Measurements from ENCODE around the gene CD40. TPM values are rescaled to one million over a fixed set of nuclear protein-coding genes. Genes with fewer than 3 reads are reported as not detected.

CD40 gene
- total and polyA plus RNA-seq, 4 donors = 20.4 to 55.0 (median 28.4) TPM

DNA sequence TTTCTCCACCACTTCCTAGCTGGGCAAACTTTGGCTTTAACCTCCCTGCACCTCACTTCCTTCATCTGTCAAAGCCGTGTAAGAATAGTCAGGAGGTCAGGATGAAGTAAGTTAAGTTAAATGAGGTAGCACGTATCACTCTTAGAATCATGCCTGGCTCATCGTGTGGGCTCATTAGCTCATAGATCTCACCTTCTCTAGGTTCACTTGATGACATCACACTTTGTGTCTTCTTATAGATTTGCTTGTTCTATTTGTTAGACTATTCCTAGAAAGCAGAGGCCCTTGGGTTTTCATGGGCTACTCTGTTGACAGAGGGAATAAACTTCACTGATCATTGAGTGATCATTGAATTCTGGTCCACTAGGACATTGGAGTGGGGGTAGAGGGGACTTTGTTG, 16.2 kb upstream of the CD40 start:
- Histone ChIP-seq H3K36me3 (ENCODE audit: control insufficient read depth in 4 of 4, insufficient read depth in 4 of 4, low read length in 4 of 4) (no peaks in the 10 kb centered on the region), H3K27ac (ENCODE audit: low read depth in 1 of 2, low read length in 1 of 2) (no peak overlapping the region), H3K4me1 (ENCODE audit: control insufficient read depth in 5 of 5, insufficient read depth in 5 of 5, low read length in 5 of 5) (no peaks in the 10 kb centered on the region), H3K4me3 (no peak overlapping the region), H3K27me3 (ENCODE audit: control insufficient read depth in 3 of 3, insufficient read depth in 3 of 3, low read length in 2 of 3) (peaks cover 0 to 50% (median 25%) of the 10 kb centered on the region in 3 donors), H3K9ac (ENCODE audit: insufficient read depth in 1 of 2, low read length in 2 of 2) (no peak overlapping the region), H3K9me3 (ENCODE audit: control insufficient read depth in 4 of 4, insufficient read depth in 3 of 4, low read length in 3 of 4) (peaks cover 0 to 5% (median 0%) of the 10 kb centered on the region in 4 donors)
- WGBS, 2 donors = 72 to 77% methylated on average over 3 of the region's 3 CpGs
- TF ChIP-seq, protein P1, sequence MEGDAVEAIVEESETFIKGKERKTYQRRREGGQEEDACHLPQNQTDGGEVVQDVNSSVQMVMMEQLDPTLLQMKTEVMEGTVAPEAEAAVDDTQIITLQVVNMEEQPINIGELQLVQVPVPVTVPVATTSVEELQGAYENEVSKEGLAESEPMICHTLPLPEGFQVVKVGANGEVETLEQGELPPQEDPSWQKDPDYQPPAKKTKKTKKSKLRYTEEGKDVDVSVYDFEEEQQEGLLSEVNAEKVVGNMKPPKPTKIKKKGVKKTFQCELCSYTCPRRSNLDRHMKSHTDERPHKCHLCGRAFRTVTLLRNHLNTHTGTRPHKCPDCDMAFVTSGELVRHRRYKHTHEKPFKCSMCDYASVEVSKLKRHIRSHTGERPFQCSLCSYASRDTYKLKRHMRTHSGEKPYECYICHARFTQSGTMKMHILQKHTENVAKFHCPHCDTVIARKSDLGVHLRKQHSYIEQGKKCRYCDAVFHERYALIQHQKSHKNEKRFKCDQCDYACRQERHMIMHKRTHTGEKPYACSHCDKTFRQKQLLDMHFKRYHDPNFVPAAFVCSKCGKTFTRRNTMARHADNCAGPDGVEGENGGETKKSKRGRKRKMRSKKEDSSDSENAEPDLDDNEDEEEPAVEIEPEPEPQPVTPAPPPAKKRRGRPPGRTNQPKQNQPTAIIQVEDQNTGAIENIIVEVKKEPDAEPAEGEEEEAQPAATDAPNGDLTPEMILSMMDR (IDR thresholded peaks at IDR 0.05; ENCODE audit: control extremely low read depth, extremely low read depth) = no peak
- DNase-seq (no peak), ATAC-seq (ENCODE audit: insufficient read depth, low FRiP score) (no peak)

DNA sequence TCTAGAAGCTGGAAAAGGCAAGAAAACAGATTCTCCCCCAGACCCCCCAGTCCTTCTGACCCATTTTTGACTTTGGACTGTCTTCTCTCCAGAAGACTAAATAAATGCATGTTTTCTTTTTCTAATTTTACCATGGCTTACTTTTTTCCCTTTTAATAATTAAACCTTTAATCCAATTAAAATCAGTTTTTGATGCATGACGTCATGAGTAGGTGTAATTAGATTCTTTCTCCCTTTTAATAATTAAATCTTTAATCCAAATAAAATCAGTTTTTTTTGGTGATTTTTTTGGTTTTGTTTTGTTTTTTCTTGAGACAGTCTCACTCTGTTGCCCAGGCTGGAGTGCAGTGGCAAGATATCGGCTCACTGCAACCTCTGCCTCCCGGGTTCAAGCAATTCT, 15.2 kb upstream of the CD40 start:
- H3K9ac ChIP-seq (ENCODE audit: insufficient read depth in 1 of 2, low read length in 2 of 2) = no peak overlapping the region
- no peaks in the 10 kb centered on the region for H3K4me1 ChIP-seq (ENCODE audit: control insufficient read depth in 5 of 5, insufficient read depth in 5 of 5, low read length in 5 of 5)
- peaks cover 0 to 54% (median 22%) of the 10 kb centered on the region in 3 donors for H3K27me3 ChIP-seq (ENCODE audit: control insufficient read depth in 3 of 3, insufficient read depth in 3 of 3, low read length in 2 of 3)
- H3K9me3 ChIP-seq (ENCODE audit: control insufficient read depth in 4 of 4, insufficient read depth in 3 of 4, low read length in 3 of 4) = peaks cover 0 to 5% (median 0%) of the 10 kb centered on the region in 4 donors
- WGBS, 2 donors = 89 to 90% methylated on average over 3 of the region's 3 CpGs
- no peak overlapping the region for H3K27ac ChIP-seq (ENCODE audit: low read depth in 1 of 2, low read length in 1 of 2)
- DNase-seq = no peak
- ATAC-seq (ENCODE audit: insufficient read depth, low FRiP score) = no peak
- TF ChIP-seq, protein P1 (IDR thresholded peaks at IDR 0.05; ENCODE audit: control extremely low read depth, extremely low read depth) = no peak
- H3K4me3 ChIP-seq = no peak overlapping the region
- no peaks in the 10 kb centered on the region for H3K36me3 ChIP-seq (ENCODE audit: control insufficient read depth in 4 of 4, insufficient read depth in 4 of 4, low read length in 4 of 4)

DNA sequence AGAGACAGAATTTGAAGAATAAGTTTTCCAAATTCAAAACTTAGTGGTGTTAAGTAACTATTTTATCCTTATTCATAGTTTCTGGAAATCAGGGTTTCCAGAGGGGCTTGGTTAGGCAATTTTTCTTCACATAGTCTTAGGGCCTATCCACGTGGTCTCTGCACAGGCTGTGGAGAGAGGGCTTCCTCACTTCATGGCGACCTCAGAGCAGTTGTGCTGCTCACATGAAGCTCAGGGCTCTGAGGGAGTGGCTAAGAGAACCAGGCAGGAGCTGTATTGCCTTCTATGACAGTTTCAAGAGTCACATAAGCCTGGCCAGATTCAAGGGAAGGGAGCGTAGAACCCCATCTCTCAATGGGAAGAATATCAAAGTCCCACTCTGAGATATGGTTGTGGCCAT, 13.9 kb upstream of the CD40 start:
- DNase-seq (no peak), ATAC-seq (ENCODE audit: insufficient read depth, low FRiP score) (no peak)
- Histone ChIP-seq H3K9ac (ENCODE audit: insufficient read depth in 1 of 2, low read length in 2 of 2) (no peak overlapping the region), H3K4me3 (no peak overlapping the region), H3K36me3 (ENCODE audit: control insufficient read depth in 4 of 4, insufficient read depth in 4 of 4, low read length in 4 of 4) (no peaks in the 10 kb centered on the region), H3K27ac (ENCODE audit: low read depth in 1 of 2, low read length in 1 of 2) (no peak overlapping the region), H3K9me3 (ENCODE audit: control insufficient read depth in 4 of 4, insufficient read depth in 3 of 4, low read length in 3 of 4) (peaks cover 0 to 5% (median 0%) of the 10 kb centered on the region in 4 donors), H3K27me3 (ENCODE audit: control insufficient read depth in 3 of 3, insufficient read depth in 3 of 3, low read length in 2 of 3) (peaks cover 0 to 42% (median 16%) of the 10 kb centered on the region in 3 donors), H3K4me1 (ENCODE audit: control insufficient read depth in 5 of 5, insufficient read depth in 5 of 5, low read length in 5 of 5) (no peaks in the 10 kb centered on the region)
- TF ChIP-seq, protein P1 (IDR thresholded peaks at IDR 0.05; ENCODE audit: control extremely low read depth, extremely low read depth) = no peak
- WGBS, 2 donors = 87% methylated on average over 3 of the region's 3 CpGs

DNA sequence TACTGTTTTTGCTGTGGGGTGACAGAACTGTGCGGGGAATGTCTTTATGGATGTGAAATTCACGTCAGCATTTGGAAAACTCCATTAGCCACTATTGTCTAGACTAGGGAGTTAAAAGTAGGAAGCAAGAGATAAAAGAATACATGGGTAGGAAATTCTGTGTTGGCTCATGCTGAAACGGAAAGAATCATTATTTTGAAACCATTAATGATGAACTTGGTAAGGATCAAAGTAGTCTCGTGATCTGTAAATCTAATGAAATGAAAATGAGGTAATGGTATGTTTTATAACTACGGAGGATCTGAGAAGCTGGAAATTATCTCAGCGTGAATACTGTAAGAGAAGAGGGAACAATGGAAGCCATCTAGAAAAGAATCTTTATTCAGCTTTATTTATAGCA, 11.1 kb upstream of the CD40 start:
- Histone ChIP-seq H3K9ac (ENCODE audit: insufficient read depth in 1 of 2, low read length in 2 of 2) (no peak overlapping the region), H3K4me1 (ENCODE audit: control insufficient read depth in 5 of 5, insufficient read depth in 5 of 5, low read length in 5 of 5) (no peaks in the 10 kb centered on the region), H3K36me3 (ENCODE audit: control insufficient read depth in 4 of 4, insufficient read depth in 4 of 4, low read length in 4 of 4) (no peaks in the 10 kb centered on the region), H3K9me3 (ENCODE audit: control insufficient read depth in 4 of 4, insufficient read depth in 3 of 4, low read length in 3 of 4) (peaks cover 0 to 5% (median 0%) of the 10 kb centered on the region in 4 donors), H3K27ac (ENCODE audit: low read depth in 1 of 2, low read length in 1 of 2) (no peak overlapping the region), H3K4me3 (no peak overlapping the region), H3K27me3 (ENCODE audit: control insufficient read depth in 3 of 3, insufficient read depth in 3 of 3, low read length in 2 of 3) (peaks cover 0 to 27% (median 9%) of the 10 kb centered on the region in 3 donors)
- TF ChIP-seq, protein P1 (IDR thresholded peaks at IDR 0.05; ENCODE audit: control extremely low read depth, extremely low read depth) = no peak
- DNase-seq (no peak), ATAC-seq (ENCODE audit: insufficient read depth, low FRiP score) (no peak)
- 62 to 69% methylated on average over 6 of the region's 6 CpGs for WGBS, 2 donors

Measured in lung (tissue), 12 donors.